Hematopoietic multipotent progenitor cell treated with erythropoietin and hydrocortisone succinate and interleukin-3 and kit ligand, for 8 days (in vitro differentiated cells): ENCODE data around the gene SERF1B.
"Not testable (repeated sequence)": the region's sequence is repeated elsewhere in the genome, so short reads cannot be mapped to it uniquely, and the experiment has no call there.

Experiments used
- DNase-seq: peaks from one replicate; pipeline ENCODE4 v3.0.0-alpha.2; 2015

SERF1B gene

DNA sequence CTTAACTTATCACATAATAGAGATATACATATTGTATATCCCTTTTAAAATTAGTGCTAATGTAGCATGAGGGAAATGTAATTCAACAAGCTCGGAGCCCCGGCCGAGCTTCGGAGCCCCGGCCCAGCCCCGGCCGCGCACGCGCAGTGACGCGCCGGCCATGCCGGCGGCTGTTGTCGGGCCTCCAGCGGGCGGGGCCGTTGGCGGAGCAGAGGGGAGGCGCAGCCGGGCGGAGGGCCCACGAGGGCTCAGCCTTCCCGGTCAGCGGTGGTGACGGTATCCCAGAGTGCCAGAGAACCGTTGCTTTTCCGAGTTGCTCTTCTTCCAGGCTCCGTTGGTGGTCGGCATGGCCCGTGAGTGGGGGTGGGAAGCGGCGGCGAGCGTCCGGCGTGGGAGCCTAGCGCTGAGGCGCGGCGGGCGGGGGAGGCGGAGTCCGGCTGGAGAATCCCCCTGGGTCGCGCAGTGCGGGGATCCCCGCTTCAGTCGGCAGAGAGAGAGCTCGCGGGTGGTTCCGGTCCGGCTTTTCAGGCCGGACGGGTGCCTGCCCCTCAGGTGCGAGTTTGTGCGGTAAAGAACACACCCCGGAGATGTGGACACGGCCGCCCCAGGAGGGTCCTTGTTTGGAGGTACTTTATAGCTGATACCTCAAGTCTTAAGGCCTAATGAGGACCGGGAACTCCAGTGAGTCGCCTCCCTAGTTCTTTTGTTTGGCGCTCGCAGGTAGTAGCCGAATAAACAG lies at the start of gene SERF1B:
SERF1B (plus strand) TSS at position 146 of the 739 bp plus-strand sequence; CDS start at position 347, 201 bp downstream.
- not testable (repeated sequence) for DNase-seq

DNA sequence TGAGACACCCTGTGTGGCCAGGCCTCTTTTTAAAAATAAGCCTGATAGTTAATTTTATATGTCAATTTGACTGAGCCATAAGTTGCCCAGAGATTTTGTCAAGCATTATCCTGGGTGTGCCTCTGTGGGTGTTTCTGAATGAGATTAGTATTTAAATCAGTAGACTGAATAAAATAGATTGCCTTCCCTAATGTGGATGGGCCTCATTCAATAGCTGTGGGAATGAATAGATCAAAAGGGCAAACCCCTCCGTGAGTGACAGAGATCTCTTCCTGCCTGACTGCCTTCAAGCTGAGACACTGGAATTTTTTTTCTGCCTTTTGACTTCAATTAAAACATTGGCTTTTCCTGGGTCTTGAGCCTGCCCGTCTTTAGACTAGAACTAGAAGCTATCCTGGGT lies 33.3 kb upstream of the SERF1B start:
- not testable (repeated sequence) for DNase-seq

DNA sequence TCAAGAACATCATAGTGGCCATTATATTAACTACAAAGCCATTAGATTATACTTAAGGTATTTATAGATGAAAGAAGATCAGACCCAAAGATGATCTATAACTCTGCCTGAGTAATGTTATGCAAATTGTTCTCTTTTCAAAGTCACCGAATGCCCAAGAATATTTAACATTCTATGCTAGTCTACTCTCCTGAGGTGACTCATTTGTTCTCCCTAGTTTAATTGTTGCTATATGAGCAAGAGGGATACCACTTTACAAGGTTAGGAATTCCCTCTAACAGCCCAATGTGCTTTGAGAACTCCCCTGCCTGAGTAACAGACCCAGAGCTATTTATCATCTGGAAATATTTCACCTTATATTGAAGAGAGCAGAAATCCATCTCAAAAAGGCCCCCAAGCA lies 29.5 kb upstream of the SERF1B start:
- not testable (repeated sequence) for DNase-seq

DNA sequence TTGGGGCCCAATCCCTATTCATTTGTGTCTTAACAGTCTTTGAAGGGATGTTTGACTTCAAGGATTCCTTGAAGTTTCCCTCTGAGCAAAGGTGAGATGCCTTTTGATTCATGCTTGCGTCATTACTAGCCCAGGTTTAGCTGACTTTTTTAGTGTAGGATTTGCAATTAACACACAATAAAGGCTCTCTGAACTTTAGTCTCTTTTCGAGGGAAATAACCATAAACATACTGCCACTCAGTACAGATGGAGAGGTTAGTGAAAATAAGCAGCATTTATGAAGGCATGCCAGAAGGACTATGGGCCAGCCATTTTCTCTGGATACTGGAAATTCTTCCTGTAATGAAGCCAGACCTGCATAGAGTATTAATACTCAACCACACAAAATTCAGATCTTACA lies 4.4 kb upstream of the SERF1B start:
- not testable (repeated sequence) for DNase-seq

DNA sequence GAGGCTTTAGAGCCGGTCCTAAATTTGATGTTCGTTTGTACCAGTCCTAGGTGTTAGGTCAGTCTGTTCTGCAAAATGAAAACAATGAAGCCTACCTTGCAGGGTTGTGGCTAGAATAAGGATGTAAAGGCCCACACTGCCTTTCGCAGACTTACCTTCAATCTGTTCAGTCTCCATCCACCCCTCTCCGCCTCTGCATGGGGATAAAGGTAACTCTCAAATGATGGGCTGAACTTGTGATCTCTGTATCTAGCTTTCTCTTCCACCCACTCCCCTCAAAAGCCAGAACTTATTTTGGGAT lies 744 bp downstream of the SERF1B start:
- not testable (repeated sequence) for DNase-seq

DNA sequence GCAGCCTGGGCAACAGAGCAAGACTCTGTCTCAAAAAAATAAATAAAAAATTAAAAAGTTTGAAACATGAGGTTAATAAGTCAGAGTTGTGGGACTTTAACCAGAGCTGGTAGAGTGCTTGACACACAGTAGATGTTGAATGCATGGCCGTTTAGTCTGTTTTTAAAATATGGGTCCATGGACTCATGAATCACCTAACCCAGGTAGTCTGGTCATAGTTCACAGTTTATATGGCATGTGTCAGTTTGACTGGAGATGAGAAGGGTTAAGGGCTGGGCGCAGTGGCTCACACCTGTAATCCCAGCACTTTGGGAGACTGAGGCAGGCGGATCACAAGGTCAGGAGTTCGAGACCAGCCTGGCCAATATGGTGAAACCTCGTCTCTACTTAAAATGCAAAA lies 6.2 kb downstream of the SERF1B start:
- not testable (repeated sequence) for DNase-seq

DNA sequence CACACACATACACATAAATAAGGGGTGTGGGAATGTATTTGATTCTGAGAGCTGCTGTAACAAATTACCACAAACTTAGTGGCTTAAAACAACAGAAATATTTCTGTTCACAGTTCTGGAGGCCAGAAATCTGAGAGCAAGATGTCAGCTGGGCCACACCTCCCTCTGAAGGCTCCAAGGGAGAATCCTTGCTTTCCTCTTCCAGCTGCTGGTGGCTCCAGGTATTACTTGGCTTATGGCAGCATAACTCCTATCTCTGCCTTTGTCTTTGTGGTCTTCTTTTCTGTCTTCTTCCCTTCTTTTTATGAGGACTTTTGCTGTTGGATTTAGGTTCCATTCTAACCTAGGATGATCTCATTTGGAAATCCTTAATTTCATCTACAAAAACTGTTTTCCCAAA lies 16.4 kb downstream of the SERF1B start:
- DNase-seq: not testable (repeated sequence)

DNA sequence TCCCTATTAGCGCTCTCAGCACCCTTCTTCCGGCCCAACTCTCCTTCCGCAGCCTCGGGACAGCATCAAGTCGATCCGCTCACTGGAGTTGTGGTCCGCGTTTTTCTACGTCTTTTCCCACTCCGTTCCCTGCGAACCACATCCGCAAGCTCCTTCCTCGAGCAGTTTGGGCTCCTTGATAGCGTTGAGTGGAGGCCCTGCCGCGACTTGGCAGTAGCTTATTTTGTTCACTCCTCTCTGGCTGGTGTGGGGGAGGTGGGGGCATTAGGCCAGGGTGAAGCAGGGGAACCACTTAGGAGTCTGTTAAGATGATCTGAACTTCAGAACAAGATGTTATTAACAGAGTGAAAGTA lies 24.7 kb downstream of the SERF1B start:
- DNase-seq: not testable (repeated sequence)

DNA sequence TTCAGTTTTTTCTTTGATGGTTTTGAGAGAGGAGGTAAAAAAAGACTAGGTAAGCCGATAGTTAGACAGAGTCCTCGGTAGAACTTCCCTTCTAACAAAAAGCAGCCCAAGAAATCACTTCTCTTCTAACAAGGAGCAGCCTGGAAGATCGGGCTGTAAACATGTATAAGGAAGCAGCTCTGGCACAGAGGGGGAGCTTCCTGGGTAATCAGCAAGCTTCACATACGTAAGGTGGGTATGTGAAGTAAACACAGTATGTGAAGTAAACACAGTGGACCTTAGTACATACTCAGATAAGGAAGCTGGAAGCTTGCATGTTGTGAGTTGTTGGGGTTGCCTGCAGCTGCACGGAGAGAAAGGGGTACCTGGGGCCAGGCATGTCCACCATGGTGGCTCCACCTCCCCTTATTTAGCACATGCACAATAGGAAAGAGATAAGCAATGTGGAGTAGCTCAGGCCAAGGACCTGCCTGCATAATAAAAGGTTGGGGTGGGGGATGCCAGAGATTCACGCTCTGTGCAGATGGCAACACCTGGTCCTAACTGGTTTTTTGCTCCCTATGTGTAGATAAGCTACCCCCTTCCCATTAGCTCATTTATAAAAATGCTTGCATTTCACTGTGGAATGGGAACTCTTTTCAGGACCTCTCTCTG lies 31.4 kb downstream of the SERF1B start:
- DNase-seq: not testable (repeated sequence)

DNA sequence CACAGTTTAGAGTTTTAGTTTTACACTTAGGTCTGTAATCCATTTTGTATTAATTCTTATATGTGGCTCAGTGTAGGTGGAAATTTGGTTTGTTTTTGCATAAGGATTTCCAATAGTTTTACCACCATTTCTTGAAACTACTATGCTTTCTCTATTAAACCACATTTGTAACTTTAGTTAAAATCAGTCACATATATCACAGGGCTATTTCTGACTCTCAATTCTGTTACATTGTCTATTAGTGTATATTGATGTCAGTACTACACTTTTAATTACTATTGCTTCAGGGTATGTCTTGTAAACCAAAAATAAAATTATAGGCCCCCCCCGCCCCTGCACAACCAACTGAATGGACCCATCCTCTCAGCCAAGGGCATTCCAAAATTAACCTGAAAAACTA lies 32.1 kb downstream of the SERF1B start:
- DNase-seq: not testable (repeated sequence)

DNA sequence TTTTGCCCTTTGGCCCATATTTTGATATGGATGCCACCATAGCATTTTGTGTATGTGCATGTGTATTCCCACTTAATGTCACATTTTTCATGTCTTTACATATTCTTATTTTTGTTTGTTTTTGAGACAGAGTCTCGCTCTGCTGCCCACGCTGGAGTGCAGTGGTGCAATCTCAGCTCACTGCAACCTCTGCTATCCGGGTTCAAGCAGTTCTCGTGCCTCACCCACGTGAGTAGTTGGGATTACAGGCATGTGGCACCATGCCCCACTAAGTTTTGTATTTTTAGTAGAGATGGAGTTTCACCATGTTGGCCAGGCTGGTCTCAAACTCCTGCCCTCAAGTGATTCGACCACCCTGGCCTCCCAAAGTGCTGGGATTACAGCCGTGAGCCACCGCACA lies 52.6 kb downstream of the SERF1B start:
- DNase-seq: not testable (repeated sequence)

DNA sequence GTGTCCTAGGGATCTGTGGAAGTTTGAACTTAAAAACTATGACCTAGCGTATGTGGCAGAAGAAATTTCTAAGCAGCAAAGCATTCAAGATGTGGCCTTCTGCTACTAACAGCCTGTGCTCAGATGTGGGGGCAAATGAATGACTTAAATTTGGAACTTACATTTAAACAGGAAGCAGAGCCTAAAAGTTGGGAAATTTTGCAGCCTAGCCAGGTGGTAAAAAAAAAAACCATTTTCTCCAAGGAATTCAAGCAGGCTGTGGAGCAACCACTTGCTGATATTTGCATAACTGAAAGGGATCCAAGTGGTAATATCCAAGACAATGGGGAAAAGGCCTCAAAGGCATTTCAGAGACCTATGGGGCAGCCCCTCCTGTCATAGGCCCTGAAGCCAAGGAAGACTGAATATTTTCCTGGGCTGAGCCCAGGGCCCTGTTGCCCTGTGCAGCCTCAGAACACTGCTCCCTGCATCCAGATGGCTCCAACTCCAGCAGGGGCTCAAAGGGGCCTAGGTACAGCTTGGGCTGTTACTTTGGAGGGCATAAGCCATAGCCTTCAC lies 63.9 kb downstream of the SERF1B start:
- not testable (repeated sequence) for DNase-seq

DNA sequence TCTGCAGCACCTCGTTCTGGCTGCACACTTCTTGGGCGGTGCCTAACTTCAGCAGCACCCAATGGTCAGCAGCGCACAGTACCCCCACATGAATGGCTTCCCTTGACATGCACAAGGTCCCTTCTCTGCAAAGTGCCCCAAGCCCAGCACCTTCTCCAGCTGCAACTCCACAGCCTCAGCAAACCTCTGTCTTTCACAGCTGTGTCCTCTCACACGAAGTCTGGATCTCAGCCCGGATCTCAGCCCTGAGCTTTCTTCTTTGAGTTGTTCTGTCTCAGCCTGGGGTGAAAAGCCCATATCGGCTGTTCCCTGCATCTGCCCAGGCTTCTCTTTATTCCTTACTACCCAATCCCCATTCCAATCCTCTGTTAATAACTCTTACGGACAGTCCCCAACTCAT lies 66.7 kb downstream of the SERF1B start:
- DNase-seq: not testable (repeated sequence)
